Left lung (tissue), 10 donors: ENCODE data around the gene GTF3C5. TPM values are rescaled to one million over a fixed set of nuclear protein-coding genes. Genes with fewer than 3 reads are reported as not detected.

ENCODE experiments used
- ATAC-seq: fragments of 200-7000 bp; cut with Tn5 transposase; one replicate; pipeline ENCODE4 v1.9.1; 2020; ENCODE audit warnings: moderate library complexity
- DNase-seq, 4 donors: peaks; one replicate each; pipeline ENCODE4 v3.0.0-alpha.2; 2013 to 2020
- H3K27ac ChIP-seq, 2 donors: fragments of 200-600 bp; sonication (generic) in 1 of 2; one replicate each; pipeline versions ENCODE4 v1.5.0 to v1.8.0; 2020 to 2021
- H3K27me3 ChIP-seq, 2 donors: fragments of 200-600 bp; sonication (generic) in 1 of 2; one replicate each; pipeline versions ENCODE4 v1.5.0 to v1.8.0; 2020 to 2021
- H3K36me3 ChIP-seq, 2 donors: fragments of 200-600 bp; sonication (generic) in 1 of 2; one replicate each; pipeline versions ENCODE4 v1.5.0 to v1.8.0; 2020 to 2021
- H3K4me1 ChIP-seq, 2 donors: fragments of 200-600 bp; one replicate each; pipeline ENCODE4 v1.8.0; 2021
- H3K4me3 ChIP-seq, 2 donors: fragments of 200-600 bp; sonication (generic) in 1 of 2; one replicate each; pipeline versions ENCODE4 v1.5.0 to v1.8.0; 2020 to 2021; ENCODE audit warnings: mild to moderate bottlenecking in 1 of 2
- H3K9me3 ChIP-seq, 2 donors: fragments of 200-600 bp; sonication (generic) in 1 of 2; one replicate each; pipeline versions ENCODE4 v1.5.0 to v1.8.0; 2020 to 2021
- intact Hi-C, 2 donors: fragments of 100-400 bp; cut with DNase I; formaldehyde crosslinking; loops; one replicate each; pipeline versions ENCODE4 v1.11.2 to v1.14.2; 2022
- polyA plus RNA-seq, 6 donors: library from polyadenylated mRNA; unstranded; fragments of 120-200 nt; gene quantifications; one replicate each; pipeline ENCODE4 v1.2.1, GENCODE V29; 2013; ENCODE audit not compliant: insufficient read length in 6 of 6
- total RNA-seq, 2 donors: library from RNA; stranded (reverse); fragmentation: NEBNext Ultra II Directional; extraction: Animal tissue kit (Norgen Biotek cat#: 25700); gene quantifications; one replicate each; pipeline ENCODE4 v1.2.1, GENCODE V29; 2021
- TF ChIP-seq, protein P1 (sequence below), 2 donors: fragments of 200-600 bp; sonication (generic) in 1 of 2; IDR thresholded peaks; one replicate each; pipeline versions ENCODE4 v1.5.0 to v1.8.0; 2021; ENCODE audit warnings: antibody characterized with exemption in 2 of 2
- donor health status: DM: no; HTN: yes; CAD: no.
- donor health status: DM: no; HTN: no; CAD: no.

Gene GTF3C5
- total and polyA plus RNA-seq, 8 donors: 37.3 to 69.5 (median 66.1) TPM

DNA sequence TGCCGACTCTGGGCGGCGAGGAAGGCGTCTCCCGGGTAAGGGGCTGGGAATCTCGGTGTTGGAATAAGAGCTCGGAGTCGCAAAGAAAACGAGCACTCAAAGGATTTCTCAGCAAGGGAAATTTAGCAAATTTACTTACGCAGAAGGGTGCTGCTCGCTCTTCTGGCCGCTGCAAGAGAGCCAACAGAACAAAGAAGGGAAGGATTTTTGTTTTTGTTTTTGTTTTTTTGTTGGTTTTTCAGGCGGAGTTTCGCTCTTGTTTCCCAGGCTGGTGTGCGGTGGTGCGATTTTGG, 279 bp downstream of the GTF3C5 start:
- Histone ChIP-seq H3K4me1 (peaks cover 22 to 44% of the 10 kb centered on the region in 2 donors), H3K27ac (peak overlapping the region; percentile 88 to 94), H3K36me3 (peaks cover 0 to 10% of the 10 kb centered on the region in 2 donors), H3K27me3 (no peaks in the 10 kb centered on the region), H3K9me3 (no peaks in the 10 kb centered on the region), H3K4me3 (peak overlapping the region; percentile 78 to 88)
- TF ChIP-seq, protein P1, sequence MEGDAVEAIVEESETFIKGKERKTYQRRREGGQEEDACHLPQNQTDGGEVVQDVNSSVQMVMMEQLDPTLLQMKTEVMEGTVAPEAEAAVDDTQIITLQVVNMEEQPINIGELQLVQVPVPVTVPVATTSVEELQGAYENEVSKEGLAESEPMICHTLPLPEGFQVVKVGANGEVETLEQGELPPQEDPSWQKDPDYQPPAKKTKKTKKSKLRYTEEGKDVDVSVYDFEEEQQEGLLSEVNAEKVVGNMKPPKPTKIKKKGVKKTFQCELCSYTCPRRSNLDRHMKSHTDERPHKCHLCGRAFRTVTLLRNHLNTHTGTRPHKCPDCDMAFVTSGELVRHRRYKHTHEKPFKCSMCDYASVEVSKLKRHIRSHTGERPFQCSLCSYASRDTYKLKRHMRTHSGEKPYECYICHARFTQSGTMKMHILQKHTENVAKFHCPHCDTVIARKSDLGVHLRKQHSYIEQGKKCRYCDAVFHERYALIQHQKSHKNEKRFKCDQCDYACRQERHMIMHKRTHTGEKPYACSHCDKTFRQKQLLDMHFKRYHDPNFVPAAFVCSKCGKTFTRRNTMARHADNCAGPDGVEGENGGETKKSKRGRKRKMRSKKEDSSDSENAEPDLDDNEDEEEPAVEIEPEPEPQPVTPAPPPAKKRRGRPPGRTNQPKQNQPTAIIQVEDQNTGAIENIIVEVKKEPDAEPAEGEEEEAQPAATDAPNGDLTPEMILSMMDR (IDR thresholded peaks at IDR 0.05): no peak
- ATAC-seq: no peak
- intact Hi-C loops: no loop called here
- DNase-seq: no peak

DNA sequence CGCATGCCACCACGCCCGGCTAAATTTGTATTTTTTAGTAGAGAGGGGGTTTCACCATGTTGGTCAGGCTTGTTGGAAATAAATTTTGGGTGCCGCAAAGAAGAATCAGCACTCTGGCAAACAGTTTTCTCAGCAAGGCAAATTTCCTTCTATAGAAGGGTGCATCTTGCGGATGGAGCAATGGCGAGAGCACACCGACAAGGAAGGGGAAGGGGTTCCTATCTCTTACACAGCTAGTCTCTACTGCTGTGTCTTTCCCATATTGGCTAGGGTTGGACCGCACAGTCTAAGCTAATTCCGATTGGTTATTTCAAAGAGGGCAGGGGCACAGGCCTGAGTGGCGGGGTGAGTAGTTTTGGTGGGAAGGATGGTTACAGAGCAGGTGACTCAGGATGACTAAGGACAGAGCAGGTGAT, 707 bp downstream of the GTF3C5 start:
- TF ChIP-seq, protein P1 (IDR thresholded peaks at IDR 0.05): no peak
- H3K4me1 ChIP-seq: peaks cover 22 to 44% of the 10 kb centered on the region in 2 donors
- no peaks in the 10 kb centered on the region for H3K27me3 ChIP-seq
- H3K4me3 ChIP-seq: peak overlapping the region; percentile 78 to 88
- intact Hi-C loops: no loop called here
- H3K27ac ChIP-seq: no peak overlapping the region
- DNase-seq: no peak
- no peaks in the 10 kb centered on the region for H3K9me3 ChIP-seq
- ATAC-seq: no peak
- H3K36me3 ChIP-seq: peaks cover 0 to 10% of the 10 kb centered on the region in 2 donors

DNA sequence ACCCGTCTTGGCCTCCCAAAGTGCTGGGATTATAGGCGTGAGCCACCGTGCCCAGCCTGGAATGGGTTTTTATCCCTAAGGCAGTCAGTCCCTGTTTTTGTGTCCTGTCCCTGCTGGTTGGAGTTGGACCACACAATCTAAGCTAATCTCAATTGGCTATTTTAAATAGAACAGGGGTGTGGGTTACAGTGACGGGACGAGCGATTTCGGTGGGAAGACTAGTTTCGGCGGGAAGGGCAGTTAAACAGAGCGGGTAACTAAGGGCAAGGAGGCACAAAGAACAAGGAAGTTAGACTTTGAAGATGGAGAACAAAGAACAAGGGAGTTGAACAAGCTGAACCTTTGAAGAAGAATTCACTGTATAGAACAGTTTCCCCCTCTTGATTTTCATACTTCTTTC, 1.4 kb downstream of the GTF3C5 start:
- Histone ChIP-seq H3K27me3 (no peaks in the 10 kb centered on the region), H3K9me3 (no peaks in the 10 kb centered on the region), H3K36me3 (peaks cover 0 to 10% of the 10 kb centered on the region in 2 donors), H3K4me3 (peak overlapping the region in 1 of 2 donors; percentile 78), H3K27ac (no peak overlapping the region), H3K4me1 (peaks cover 22 to 44% of the 10 kb centered on the region in 2 donors)
- DNase-seq: no peak
- TF ChIP-seq, protein P1 (IDR thresholded peaks at IDR 0.05): no peak
- intact Hi-C loops: no loop called here
- ATAC-seq: no peak

DNA sequence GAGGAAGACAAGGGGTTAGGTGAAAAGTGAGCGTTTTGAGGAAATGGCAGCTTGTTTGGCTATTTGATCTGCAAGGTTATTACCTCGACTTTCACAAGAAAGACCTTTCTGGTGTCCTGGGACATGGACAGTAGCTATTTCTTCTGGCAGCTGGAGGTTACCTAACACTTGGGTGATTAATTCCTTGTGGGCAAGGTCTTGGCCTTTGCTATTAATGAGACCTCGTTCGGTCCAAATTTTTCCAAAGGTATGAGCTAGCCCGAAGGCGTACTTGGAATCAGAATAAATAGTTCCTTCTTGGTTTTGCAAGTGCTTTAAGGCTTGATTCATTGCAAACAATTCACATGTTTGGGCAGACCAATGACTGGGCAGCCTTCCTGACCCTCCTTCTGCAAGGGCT, 4.9 kb downstream of the GTF3C5 start:
- DNase-seq (no peak), ATAC-seq (no peak)
- H3K4me1 ChIP-seq: peaks cover 16 to 33% of the 10 kb centered on the region in 2 donors
- H3K27ac ChIP-seq: no peak overlapping the region
- no peaks in the 10 kb centered on the region for H3K9me3 ChIP-seq
- peaks cover 0 to 10% of the 10 kb centered on the region in 2 donors for H3K36me3 ChIP-seq
- TF ChIP-seq, protein P1 (IDR thresholded peaks at IDR 0.05): no peak
- no peaks in the 10 kb centered on the region for H3K27me3 ChIP-seq
- H3K4me3 ChIP-seq: no peak overlapping the region
- intact Hi-C loops: no loop called here

DNA sequence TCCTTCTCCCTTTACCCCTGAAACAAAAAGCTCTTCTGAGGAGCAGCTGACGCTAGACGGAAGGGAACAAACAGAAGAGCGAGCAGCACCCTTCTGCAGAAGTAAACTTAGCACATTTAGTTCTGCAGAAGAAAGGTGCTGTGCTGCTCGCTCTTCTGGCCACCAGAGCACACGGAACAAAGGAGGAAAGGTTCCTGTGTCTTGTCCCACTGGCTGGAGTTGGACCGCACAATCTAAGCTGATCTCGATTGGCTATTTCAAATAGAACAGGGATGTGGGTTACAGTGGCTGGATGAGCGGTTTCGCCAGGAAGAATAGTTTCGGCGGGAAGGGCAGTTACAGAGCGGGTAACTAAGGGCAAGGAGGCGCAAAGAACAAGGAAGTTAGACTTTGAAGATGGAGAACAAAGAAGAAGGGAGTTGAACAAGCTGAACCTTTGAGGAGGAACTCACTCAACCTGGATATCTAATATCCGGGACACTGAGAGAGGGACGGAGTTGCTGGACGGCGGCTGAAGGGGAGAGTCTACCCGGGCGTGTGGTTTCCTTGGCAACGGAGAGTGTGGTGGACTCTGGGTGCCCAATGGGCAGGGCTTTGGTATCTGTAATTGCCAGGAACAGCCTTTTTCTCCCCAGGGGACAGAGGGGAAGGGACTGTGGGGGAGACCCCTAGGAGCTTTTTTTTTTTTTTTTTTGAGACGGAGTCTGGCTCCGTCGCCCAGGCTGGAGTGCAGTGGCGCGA, 7.1 kb downstream of the GTF3C5 start:
- H3K9me3 ChIP-seq: no peaks in the 10 kb centered on the region
- peaks cover 0 to 16% of the 10 kb centered on the region in 2 donors for H3K4me1 ChIP-seq
- no peak for ATAC-seq
- TF ChIP-seq, protein P1 (IDR thresholded peaks at IDR 0.05): no peak
- intact Hi-C loops: no loop called here
- H3K27ac ChIP-seq: no peak overlapping the region
- no peak for DNase-seq
- H3K4me3 ChIP-seq: no peak overlapping the region
- peaks cover 0 to 23% of the 10 kb centered on the region in 2 donors for H3K36me3 ChIP-seq
- no peaks in the 10 kb centered on the region for H3K27me3 ChIP-seq
